KMS-11 (cell line): Measurements from ENCODE around the gene GPR162.

ENCODE experiments used
- H2AFZ ChIP-seq: fragments of 200-600 bp; sonication (generic); 2 replicates; pipeline ENCODE4 v1.6.1; 2016; ENCODE audit warnings: antibody characterized with exemption, mixed run types, low read depth
- H3K27ac ChIP-seq: fragments of 200-600 bp; sonication (generic); 2 replicates; pipeline ENCODE4 v1.6.1; 2016; ENCODE audit warnings: mild to moderate bottlenecking, mixed run types
- H3K27me3 ChIP-seq: fragments of 200-600 bp; sonication (generic); 2 replicates; pipeline ENCODE4 v1.6.1; 2017; ENCODE audit warnings: mild to moderate bottlenecking, low read depth, mixed run types, moderate library complexity; ENCODE audit not compliant: insufficient read depth
- H3K36me3 ChIP-seq: fragments of 200-600 bp; sonication (generic); 2 replicates; pipeline ENCODE4 v1.6.1; 2017; ENCODE audit warnings: mild to moderate bottlenecking, mixed run types; ENCODE audit not compliant: insufficient read depth
- H3K4me1 ChIP-seq: fragments of 200-600 bp; sonication (generic); 2 replicates; pipeline ENCODE4 v1.6.1; 2016; ENCODE audit warnings: mild to moderate bottlenecking, low read depth, mixed run types; ENCODE audit not compliant: poor library complexity, severe bottlenecking
- H3K4me2 ChIP-seq: fragments of 200-600 bp; sonication (generic); 2 replicates; pipeline ENCODE4 v1.7.0; 2016; ENCODE audit warnings: mild to moderate bottlenecking, mixed run types
- H3K4me3 ChIP-seq: fragments of 200-600 bp; sonication (generic); IDR thresholded peaks from 2 replicates; pipeline ENCODE4 v1.6.1; 2017; ENCODE audit warnings: low read depth, low read length, mixed read lengths; ENCODE audit not compliant: insufficient read depth
- H3K79me2 ChIP-seq: fragments of 200-600 bp; sonication (generic); 2 replicates; pipeline ENCODE4 v1.6.1; 2016; ENCODE audit warnings: low read depth, mixed run types; ENCODE audit not compliant: insufficient read depth
- H3K9ac ChIP-seq: fragments of 200-600 bp; sonication (generic); 2 replicates; pipeline ENCODE4 v1.6.1; 2016; ENCODE audit warnings: mild to moderate bottlenecking, mixed run types
- H4K20me1 ChIP-seq: fragments of 200-600 bp; sonication (generic); 2 replicates; pipeline ENCODE4 v1.6.1; 2016; ENCODE audit warnings: mild to moderate bottlenecking, mixed run types; ENCODE audit not compliant: insufficient read depth
- TF ChIP-seq, protein P1 (sequence below): fragments of 200-600 bp; sonication (generic); conservative IDR thresholded peaks from 2 replicates; pipeline ENCODE4 v1.6.1; 2017; ENCODE audit warnings: low read depth, mild to moderate bottlenecking, antibody characterized with exemption, low read length, moderate library complexity, mixed read lengths

The GPR162 gene

DNA sequence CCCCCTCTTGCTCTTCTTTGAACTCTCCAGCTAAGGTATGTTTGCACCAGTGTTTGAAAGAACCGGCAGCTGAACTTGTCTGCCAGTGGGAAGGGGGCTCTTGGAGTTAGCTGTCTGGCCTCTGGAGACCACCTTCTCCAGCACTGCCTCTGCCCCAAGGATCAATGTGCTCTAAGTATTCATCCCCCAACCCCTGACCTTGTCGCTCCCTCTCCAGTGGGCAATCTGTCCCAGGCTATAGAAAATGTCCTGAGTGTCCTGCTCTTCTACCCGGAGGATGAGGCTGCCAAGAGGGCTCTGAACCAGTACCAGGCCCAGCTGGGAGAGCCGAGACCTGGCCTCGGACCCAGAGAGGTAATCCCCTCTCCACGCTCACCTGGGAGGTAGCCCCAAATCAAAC, 9.4 kb downstream of the GPR162 start:
- Histone ChIP-seq H2AFZ (no peak overlapping the region), H3K27ac (no peak overlapping the region), H3K4me1 (no peaks in the 10 kb centered on the region), H3K4me2 (no peak overlapping the region), H3K79me2 (no peaks in the 10 kb centered on the region), H3K27me3 (peaks cover 63% of the 10 kb centered on the region), H3K9ac (no peak overlapping the region), H3K4me3 (no peak overlapping the region), H3K36me3 (no peaks in the 10 kb centered on the region), H4K20me1 (no peaks in the 10 kb centered on the region)
- TF ChIP-seq, protein P1, sequence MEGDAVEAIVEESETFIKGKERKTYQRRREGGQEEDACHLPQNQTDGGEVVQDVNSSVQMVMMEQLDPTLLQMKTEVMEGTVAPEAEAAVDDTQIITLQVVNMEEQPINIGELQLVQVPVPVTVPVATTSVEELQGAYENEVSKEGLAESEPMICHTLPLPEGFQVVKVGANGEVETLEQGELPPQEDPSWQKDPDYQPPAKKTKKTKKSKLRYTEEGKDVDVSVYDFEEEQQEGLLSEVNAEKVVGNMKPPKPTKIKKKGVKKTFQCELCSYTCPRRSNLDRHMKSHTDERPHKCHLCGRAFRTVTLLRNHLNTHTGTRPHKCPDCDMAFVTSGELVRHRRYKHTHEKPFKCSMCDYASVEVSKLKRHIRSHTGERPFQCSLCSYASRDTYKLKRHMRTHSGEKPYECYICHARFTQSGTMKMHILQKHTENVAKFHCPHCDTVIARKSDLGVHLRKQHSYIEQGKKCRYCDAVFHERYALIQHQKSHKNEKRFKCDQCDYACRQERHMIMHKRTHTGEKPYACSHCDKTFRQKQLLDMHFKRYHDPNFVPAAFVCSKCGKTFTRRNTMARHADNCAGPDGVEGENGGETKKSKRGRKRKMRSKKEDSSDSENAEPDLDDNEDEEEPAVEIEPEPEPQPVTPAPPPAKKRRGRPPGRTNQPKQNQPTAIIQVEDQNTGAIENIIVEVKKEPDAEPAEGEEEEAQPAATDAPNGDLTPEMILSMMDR, result no peak

DNA sequence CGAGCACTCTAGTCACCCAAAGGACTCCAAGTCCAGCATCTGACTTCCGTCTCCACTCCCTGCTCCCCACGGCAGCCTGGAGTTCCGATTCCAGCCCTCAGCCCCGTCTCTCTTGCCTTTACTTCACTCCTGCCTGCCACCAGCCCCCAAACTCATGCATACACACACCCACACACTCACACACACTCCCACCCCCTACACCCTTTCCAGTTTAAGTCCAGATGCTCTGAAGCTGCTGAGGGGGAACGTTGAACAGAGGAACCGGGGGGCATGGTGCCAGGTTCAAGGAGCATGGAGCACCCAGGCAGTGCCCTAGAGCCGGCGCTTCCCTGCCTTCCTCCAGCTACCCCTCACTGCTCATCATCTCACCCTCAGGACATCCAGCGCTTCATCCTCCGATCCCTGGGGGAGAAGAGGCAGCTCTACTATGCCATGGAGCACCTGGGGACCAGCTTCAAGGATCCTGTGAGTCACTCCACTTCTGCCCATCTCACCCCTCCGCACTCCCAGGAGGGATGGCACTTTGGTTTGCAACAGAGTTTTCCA, 9.9 kb downstream of the GPR162 start:
- TF ChIP-seq, protein P1, result no peak
- Histone ChIP-seq H3K27me3 (peaks cover 59% of the 10 kb centered on the region), H4K20me1 (no peaks in the 10 kb centered on the region), H3K36me3 (no peaks in the 10 kb centered on the region), H3K79me2 (no peaks in the 10 kb centered on the region), H2AFZ (no peak overlapping the region), H3K9ac (no peak overlapping the region), H3K27ac (no peak overlapping the region), H3K4me1 (no peaks in the 10 kb centered on the region), H3K4me2 (no peak overlapping the region), H3K4me3 (no peak overlapping the region)

DNA sequence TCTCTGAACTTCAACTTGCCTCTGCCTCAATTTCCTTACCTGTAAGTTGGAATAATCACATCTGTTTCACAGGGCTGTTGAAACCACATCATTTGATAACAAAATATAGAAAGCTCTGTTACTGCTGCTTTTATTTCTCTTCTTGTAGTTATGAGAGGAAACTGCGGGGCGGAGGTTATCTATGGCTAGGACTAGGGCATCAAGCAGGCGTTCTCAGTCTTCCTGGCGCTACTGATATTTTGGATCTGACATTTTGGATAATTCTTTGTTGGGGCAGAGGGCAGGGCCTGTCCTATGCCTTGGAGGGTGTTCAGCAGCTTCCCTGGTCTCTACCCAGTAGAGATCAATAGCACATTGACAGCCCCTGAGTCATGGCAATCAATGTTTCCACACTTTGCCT, 10.5 kb downstream of the GPR162 start:
- no peak overlapping the region for H3K27ac ChIP-seq
- H3K4me1 ChIP-seq, result no peaks in the 10 kb centered on the region
- H4K20me1 ChIP-seq, result no peaks in the 10 kb centered on the region
- H2AFZ ChIP-seq, result no peak overlapping the region
- no peaks in the 10 kb centered on the region for H3K79me2 ChIP-seq
- H3K4me3 ChIP-seq, result no peak overlapping the region
- H3K9ac ChIP-seq, result no peak overlapping the region
- H3K4me2 ChIP-seq, result no peak overlapping the region
- TF ChIP-seq, protein P1, result no peak
- H3K36me3 ChIP-seq, result no peaks in the 10 kb centered on the region
- H3K27me3 ChIP-seq, result peaks cover 53% of the 10 kb centered on the region

DNA sequence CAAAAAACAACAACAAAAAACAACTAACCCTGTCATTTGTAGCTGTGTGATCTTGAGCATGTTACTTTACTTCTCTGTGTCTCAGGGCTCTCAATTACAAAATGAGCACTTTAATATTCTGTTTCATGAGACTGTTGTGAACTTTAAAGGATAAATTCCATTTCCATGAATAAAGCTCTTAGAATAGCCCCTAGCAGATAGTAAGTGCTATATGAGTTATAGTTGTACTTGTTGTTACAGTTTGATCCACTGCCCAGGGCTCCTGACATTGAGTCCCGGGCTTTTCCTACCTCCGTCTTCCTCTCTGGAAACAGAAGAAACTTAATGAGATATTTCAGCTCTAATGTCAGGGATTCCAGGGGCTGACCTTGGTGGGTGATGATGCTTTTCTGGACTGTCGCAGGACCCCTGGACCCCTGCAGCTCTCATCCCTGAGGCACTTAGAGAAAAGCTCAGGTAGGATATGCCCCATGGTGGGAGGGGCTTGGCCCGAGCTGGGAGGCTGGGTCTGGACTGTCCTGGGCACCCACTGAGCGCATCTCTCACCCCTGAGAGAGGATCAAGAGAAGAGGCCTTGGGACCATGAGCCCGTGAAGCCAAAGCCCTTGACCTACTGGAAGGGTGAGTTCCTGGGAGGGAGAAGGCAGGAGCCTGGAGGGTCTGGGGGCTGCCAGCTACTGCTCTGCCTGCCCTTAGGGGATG, 11.7 kb downstream of the GPR162 start:
- Histone ChIP-seq H2AFZ (no peak overlapping the region), H3K36me3 (no peaks in the 10 kb centered on the region), H3K4me3 (no peak overlapping the region), H4K20me1 (no peaks in the 10 kb centered on the region), H3K9ac (no peak overlapping the region), H3K4me1 (no peaks in the 10 kb centered on the region), H3K79me2 (no peaks in the 10 kb centered on the region), H3K27me3 (peaks cover 51% of the 10 kb centered on the region), H3K27ac (no peak overlapping the region), H3K4me2 (no peak overlapping the region)
- TF ChIP-seq, protein P1, result no peak
